Endodermal cell (in vitro differentiated cells): Measurements from ENCODE around the gene SLC7A4. TPM values are rescaled to one million over a fixed set of nuclear protein-coding genes. Genes with fewer than 3 reads are reported as not detected.

ENCODE experiments used
- DNase-seq: peaks from one replicate; pipeline ENCODE4 v3.0.0-alpha.2; 2017
- H3K27ac ChIP-seq: 2 replicates; pipeline ENCODE4 v1.5.1; 2013; ENCODE audit warnings: mild to moderate bottlenecking, low read depth, low read length, moderate library complexity
- H3K27me3 ChIP-seq: 2 replicates; pipeline ENCODE4 v1.6.1; 2013; ENCODE audit warnings: mild to moderate bottlenecking, low read length, moderate library complexity; ENCODE audit not compliant: insufficient read depth, control insufficient read depth, poor library complexity, severe bottlenecking
- H3K36me3 ChIP-seq: 2 replicates; pipeline ENCODE4 v1.7.0; 2013; ENCODE audit warnings: mild to moderate bottlenecking, low read length, moderate library complexity; ENCODE audit not compliant: control insufficient read depth, insufficient read depth
- H3K4me1 ChIP-seq: one replicate; pipeline ENCODE4 v1.7.0; 2013; ENCODE audit warnings: low read length; ENCODE audit not compliant: control insufficient read depth, insufficient read depth
- H3K4me3 ChIP-seq: 2 replicates; pipeline ENCODE4 v1.5.1; 2013; ENCODE audit warnings: mild to moderate bottlenecking, low read length, moderate library complexity
- H3K9ac ChIP-seq: 2 replicates; pipeline ENCODE4 v1.6.1; 2013; ENCODE audit warnings: mild to moderate bottlenecking, low read length, moderate library complexity; ENCODE audit not compliant: poor library complexity, severe bottlenecking; ENCODE audit errors: extremely low read depth
- H3K9me3 ChIP-seq: 2 replicates; pipeline ENCODE4 v1.6.1; 2013; ENCODE audit warnings: mild to moderate bottlenecking, low read length, moderate library complexity; ENCODE audit not compliant: control insufficient read depth
- H3K27ac Mint-ChIP-seq: 2 replicates; pipeline ENCODE4 v1.8.0; 2020; ENCODE audit warnings: mixed read lengths
- H3K27me3 Mint-ChIP-seq: 2 replicates; pipeline ENCODE4 v1.8.0; 2021; ENCODE audit warnings: mild to moderate bottlenecking, mixed read lengths; ENCODE audit not compliant: insufficient read depth
- H3K36me3 Mint-ChIP-seq: 2 replicates; pipeline ENCODE4 v1.8.0; 2020; ENCODE audit warnings: low read depth, mixed read lengths
- H3K4me1 Mint-ChIP-seq: 2 replicates; pipeline ENCODE4 v1.8.0; 2020; ENCODE audit warnings: mixed read lengths
- H3K4me3 Mint-ChIP-seq: 2 replicates; pipeline ENCODE4 v1.8.0; 2020; ENCODE audit warnings: mild to moderate bottlenecking, moderate library complexity, mixed read lengths
- H3K9me3 Mint-ChIP-seq: 2 replicates; pipeline ENCODE4 v1.8.0; 2020; ENCODE audit warnings: mild to moderate bottlenecking, mixed read lengths
- WGBS, 2 experiments: methylation state at CpG; one replicate each; pipeline versions ENCODE4 v1.1.5 to v1.1.7; 2013; ENCODE audit warnings: missing lambda C conversion rate in 2 of 2, mixed read lengths in 1 of 2; ENCODE audit not compliant: insufficient coverage in 1 of 2, insufficient read length in 1 of 2; 5-methylcytosine and 5-hydroxymethylcytosine counted together
- total RNA-seq, 2 donors: library from RNA; stranded (reverse); fragmentation: NEBNext Ultra II Directional in 1 of 2; extraction: Animal tissue kit (Norgen Biotek cat#: 25700) in 1 of 2; gene quantifications; 2 replicates in 1 of 2; 3 replicates in 1 of 2; pipeline ENCODE4 v1.2.1, GENCODE V29; 2021
- TF ChIP-seq, protein P1 (sequence below): fragments of 200-600 bp; sonication (generic); conservative IDR thresholded peaks from 2 replicates; pipeline ENCODE4 v1.5.0; 2021; ENCODE audit warnings: antibody characterized with exemption, mild to moderate bottlenecking

Gene SLC7A4
- total RNA-seq, 2 donors from 2014 or later: 0.33 to 0.49 TPM

DNA sequence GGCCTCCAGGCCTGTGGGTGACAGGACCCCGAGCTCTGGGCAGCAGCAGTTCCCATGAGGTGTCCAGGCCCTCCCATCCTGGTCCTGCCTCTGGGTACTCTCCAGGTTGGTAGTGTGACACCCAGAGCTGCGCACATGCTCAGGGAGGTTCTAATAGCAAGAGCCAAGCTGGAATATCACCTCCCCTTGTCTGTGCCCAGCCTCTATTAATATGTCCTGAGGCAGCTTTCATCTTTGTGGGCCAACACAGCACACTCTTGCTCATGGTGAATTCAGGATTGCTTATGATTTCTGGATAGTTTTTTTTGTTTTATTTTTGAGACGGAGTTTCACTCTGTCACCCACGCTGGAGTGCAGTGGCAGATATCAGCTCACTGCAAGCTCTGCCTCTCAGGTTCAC, 14.0 kb downstream of the SLC7A4 start:
- Mint-ChIP-seq H3K4me1 (peaks cover 14% of the 10 kb centered on the region), H3K9me3 (peaks cover 17% of the 10 kb centered on the region), H3K4me3 (no peak overlapping the region), H3K27me3 (peaks cover 27% of the 10 kb centered on the region), H3K36me3 (no peaks in the 10 kb centered on the region), H3K27ac (no peak overlapping the region)
- DNase-seq: no peak
- TF ChIP-seq, protein P1, sequence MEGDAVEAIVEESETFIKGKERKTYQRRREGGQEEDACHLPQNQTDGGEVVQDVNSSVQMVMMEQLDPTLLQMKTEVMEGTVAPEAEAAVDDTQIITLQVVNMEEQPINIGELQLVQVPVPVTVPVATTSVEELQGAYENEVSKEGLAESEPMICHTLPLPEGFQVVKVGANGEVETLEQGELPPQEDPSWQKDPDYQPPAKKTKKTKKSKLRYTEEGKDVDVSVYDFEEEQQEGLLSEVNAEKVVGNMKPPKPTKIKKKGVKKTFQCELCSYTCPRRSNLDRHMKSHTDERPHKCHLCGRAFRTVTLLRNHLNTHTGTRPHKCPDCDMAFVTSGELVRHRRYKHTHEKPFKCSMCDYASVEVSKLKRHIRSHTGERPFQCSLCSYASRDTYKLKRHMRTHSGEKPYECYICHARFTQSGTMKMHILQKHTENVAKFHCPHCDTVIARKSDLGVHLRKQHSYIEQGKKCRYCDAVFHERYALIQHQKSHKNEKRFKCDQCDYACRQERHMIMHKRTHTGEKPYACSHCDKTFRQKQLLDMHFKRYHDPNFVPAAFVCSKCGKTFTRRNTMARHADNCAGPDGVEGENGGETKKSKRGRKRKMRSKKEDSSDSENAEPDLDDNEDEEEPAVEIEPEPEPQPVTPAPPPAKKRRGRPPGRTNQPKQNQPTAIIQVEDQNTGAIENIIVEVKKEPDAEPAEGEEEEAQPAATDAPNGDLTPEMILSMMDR: no peak
- Histone ChIP-seq H3K36me3 (no peaks in the 10 kb centered on the region), H3K27ac (no peak overlapping the region), H3K4me1 (no peaks in the 10 kb centered on the region), H3K4me3 (no peak overlapping the region), H3K27me3 (no peaks in the 10 kb centered on the region), H3K9me3 (peaks cover 13% of the 10 kb centered on the region), H3K9ac (no peak overlapping the region)
- WGBS, 2 experiments: 90 to 92% methylated on average over 4 of the region's 4 CpGs

GRCh38 chr22:21016644-21017420, 15.5 kb downstream of the SLC7A4 start:
- no peak for DNase-seq
- no peak overlapping the region for H3K27ac Mint-ChIP-seq
- no peaks in the 10 kb centered on the region for H3K36me3 ChIP-seq
- peaks cover 14% of the 10 kb centered on the region for H3K4me1 Mint-ChIP-seq
- H3K27me3 Mint-ChIP-seq: peaks cover 27% of the 10 kb centered on the region
- H3K9me3 Mint-ChIP-seq: peaks cover 17% of the 10 kb centered on the region
- no peak overlapping the region for H3K4me3 ChIP-seq
- H3K9ac ChIP-seq: no peak overlapping the region
- no peak overlapping the region for H3K4me3 Mint-ChIP-seq
- H3K4me1 ChIP-seq: no peaks in the 10 kb centered on the region
- no peak overlapping the region for H3K27ac ChIP-seq
- H3K27me3 ChIP-seq: no peaks in the 10 kb centered on the region
- 84 to 92% methylated on average over 7 to 13 of the region's 13 CpGs for WGBS, 2 experiments
- TF ChIP-seq, protein P1: no peak
- H3K9me3 ChIP-seq: peaks cover 13% of the 10 kb centered on the region
- H3K36me3 Mint-ChIP-seq: no peaks in the 10 kb centered on the region

- no peaks in the 10 kb centered on the region for H3K36me3 ChIP-seq
- Mint-ChIP-seq H3K36me3 (no peaks in the 10 kb centered on the region), H3K9me3 (peaks cover 17% of the 10 kb centered on the region), H3K27me3 (peaks cover 24% of the 10 kb centered on the region), H3K27ac (no peak overlapping the region), H3K4me1 (peaks cover 14% of the 10 kb centered on the region), H3K4me3 (peak overlapping the region; percentile 67)
- no peaks in the 10 kb centered on the region for H3K27me3 ChIP-seq
- WGBS, 2 experiments: 83 to 85% methylated on average over 1 to 9 of the region's 10 CpGs
- no peak overlapping the region for H3K9ac ChIP-seq
- peak; percentile 42 for DNase-seq
- H3K4me1 ChIP-seq: no peaks in the 10 kb centered on the region
- H3K4me3 ChIP-seq: no peak overlapping the region
- H3K27ac ChIP-seq: peak overlapping the region; percentile 95
- TF ChIP-seq, protein P1: no peak
- peaks cover 13% of the 10 kb centered on the region for H3K9me3 ChIP-seq
Measured at GRCh38 chr22:21015466-21016006, 16.8 kb downstream of the SLC7A4 start.
